ENCODE results near the gene POU5F2.

The POU5F2 gene, protein sequence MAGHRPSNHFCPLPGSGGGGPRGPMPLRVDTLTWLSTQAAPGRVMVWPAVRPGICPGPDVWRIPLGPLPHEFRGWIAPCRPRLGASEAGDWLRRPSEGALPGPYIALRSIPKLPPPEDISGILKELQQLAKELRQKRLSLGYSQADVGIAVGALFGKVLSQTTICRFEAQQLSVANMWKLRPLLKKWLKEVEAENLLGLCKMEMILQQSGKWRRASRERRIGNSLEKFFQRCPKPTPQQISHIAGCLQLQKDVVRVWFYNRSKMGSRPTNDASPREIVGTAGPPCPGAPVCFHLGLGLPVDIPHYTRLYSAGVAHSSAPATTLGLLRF

DNA sequence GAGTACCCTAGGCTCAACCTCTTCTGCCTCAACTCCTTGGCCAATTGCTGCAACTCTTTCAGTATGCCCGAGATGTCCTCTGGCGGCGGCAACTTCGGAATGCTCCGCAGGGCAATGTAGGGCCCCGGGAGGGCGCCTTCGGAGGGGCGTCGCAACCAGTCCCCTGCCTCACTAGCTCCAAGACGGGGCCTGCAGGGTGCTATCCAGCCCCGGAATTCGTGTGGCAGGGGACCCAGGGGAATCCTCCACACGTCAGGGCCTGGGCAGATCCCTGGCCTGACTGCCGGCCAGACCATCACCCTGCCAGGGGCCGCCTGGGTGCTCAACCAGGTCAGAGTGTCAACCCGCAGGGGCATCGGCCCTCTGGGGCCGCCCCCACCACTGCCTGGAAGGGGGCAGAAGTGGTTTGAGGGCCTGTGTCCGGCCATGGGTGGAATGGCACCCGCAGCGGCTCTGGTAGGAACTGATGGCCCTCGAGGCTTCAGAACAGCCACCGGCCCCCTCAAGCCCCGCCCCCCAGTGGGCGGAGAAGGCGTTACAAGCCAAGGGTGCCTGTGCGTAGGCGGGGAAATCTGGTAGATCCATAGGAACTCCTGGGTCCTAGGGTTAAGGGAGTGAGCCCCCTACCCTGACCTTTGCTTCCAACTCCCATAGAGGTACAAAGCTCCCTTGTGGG lies at the start of gene POU5F2:
Gene POU5F2 (minus strand): TSS at position 465 of the 676 bp plus-strand sequence. CDS start 37 bp downstream, at position 428.
- TF ChIP-seq, protein P1, sequence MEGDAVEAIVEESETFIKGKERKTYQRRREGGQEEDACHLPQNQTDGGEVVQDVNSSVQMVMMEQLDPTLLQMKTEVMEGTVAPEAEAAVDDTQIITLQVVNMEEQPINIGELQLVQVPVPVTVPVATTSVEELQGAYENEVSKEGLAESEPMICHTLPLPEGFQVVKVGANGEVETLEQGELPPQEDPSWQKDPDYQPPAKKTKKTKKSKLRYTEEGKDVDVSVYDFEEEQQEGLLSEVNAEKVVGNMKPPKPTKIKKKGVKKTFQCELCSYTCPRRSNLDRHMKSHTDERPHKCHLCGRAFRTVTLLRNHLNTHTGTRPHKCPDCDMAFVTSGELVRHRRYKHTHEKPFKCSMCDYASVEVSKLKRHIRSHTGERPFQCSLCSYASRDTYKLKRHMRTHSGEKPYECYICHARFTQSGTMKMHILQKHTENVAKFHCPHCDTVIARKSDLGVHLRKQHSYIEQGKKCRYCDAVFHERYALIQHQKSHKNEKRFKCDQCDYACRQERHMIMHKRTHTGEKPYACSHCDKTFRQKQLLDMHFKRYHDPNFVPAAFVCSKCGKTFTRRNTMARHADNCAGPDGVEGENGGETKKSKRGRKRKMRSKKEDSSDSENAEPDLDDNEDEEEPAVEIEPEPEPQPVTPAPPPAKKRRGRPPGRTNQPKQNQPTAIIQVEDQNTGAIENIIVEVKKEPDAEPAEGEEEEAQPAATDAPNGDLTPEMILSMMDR (IDR thresholded peaks at IDR 0.05): no peak
- Histone ChIP-seq H3K9me3 (no peaks in the 10 kb centered on the region), H3K27me3 (no peaks in the 10 kb centered on the region)

DNA sequence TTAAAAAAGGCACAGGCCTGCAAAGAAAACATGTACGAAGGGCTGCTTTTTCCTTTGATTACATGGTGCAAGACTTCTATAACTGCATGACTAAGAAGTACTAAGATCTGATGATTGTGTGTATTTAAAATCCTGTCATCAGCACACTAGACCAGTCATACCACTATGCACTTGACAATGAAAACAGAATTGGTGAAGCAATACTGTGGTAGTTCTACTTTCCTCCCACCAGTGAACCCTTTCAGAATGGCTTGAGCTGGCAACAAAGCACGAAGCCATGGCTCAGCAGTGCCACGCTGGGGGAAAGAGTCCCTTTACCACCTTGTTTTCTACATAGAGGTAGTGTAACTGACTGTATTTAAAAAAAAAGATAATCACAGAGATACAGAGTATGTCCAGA lies 49.0 kb upstream of the POU5F2 start:
- Histone ChIP-seq H3K36me3 (peaks cover 6% of the 10 kb centered on the region), H3K9me3 (no peaks in the 10 kb centered on the region), H3K4me1 (ENCODE audit: control insufficient read depth in 1 of 2, insufficient read depth in 1 of 2, low read depth in 1 of 2, low read length in 1 of 2) (peaks cover 4 to 12% of the 10 kb centered on the region in 2 experiments), H3K27me3 (no peaks in the 10 kb centered on the region), H3K4me3 (ENCODE audit: low read depth in 1 of 2, low read length in 1 of 2) (no peak overlapping the region), H3K27ac (no peak overlapping the region)
- TF ChIP-seq, protein P1 (IDR thresholded peaks at IDR 0.05): no peak

More for the DNA sequence above, at the start of gene POU5F2:
- no peaks in the 10 kb centered on the region for H3K4me1 ChIP-seq (ENCODE audit: control insufficient read depth in 1 of 2, insufficient read depth in 1 of 2, low read depth in 1 of 2, low read length in 1 of 2)
- no peak within 1 kb of the TSS for H3K4me3 ChIP-seq (ENCODE audit: low read depth in 1 of 2, low read length in 1 of 2)
- peaks cover 9% of the 10 kb centered on the region for H3K36me3 ChIP-seq
- no peak within 1 kb of the TSS for H3K27ac ChIP-seq

DNA sequence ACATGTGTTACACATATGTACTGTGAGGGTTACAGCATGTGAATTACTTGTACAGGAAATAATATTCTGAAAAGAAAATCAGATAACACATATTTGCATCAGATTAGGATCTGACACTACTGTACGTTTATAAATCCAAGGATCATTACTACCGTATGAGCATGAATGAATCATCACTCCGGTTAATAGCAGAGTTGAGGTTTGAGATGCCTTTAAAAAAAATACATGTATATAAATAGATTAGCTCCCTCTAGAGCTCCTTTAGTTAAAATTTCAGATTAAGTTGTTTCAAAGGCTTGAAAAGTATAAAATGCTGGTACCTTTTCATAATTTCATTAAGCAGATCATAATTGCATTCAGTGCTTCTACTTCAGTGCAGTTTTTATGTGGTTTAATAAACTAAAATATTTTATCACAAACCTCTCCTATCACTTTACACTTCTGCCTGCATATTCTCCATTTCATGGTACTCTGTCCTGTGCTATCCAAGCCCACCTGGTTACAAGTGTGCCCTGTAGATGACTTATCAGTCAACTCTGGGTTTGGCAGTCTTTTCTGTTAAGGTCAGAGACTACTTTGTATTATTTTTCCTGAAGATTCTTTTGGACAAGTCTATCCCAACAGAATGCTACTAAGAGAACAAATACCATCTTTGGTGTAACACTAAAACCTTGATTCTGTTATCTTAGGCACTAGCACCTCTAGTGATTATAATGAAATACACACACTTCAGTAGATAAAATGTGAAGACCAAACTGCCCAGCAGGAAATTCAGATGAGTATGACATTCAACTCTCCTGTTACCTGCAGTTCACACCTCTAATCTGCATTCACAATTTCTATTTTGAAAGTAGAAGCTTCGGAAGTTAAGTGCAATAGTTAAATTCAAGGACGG lies 48.0 kb upstream of the POU5F2 start:
- Histone ChIP-seq H3K36me3 (no peaks in the 10 kb centered on the region), H3K27ac (no peak overlapping the region), H3K27me3 (no peaks in the 10 kb centered on the region), H3K4me1 (ENCODE audit: control insufficient read depth in 1 of 2, insufficient read depth in 1 of 2, low read depth in 1 of 2, low read length in 1 of 2) (peaks cover 4 to 12% of the 10 kb centered on the region in 2 experiments), H3K4me3 (ENCODE audit: low read depth in 1 of 2, low read length in 1 of 2) (no peak overlapping the region), H3K9me3 (no peaks in the 10 kb centered on the region)
- TF ChIP-seq, protein P1 (IDR thresholded peaks at IDR 0.05): no peak

DNA sequence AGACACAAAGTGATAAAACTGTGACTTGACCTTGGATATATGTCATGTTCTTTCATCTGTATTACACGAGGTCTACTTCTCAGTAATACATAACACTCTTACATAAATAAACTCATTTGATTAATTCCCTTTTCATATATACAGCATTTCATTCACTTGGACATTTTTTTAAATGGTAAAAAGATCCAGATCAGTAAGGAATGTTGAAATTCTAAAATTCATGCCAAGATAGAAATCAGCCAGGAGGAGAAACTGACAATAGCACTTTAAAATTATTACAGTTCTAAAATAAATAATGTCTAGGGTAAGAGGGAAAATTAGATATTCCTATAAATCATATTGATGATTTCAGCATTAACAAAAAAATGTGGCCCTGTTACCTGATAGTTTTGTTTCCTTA lies 46.2 kb upstream of the POU5F2 start:
- Histone ChIP-seq H3K4me1 (ENCODE audit: control insufficient read depth in 1 of 2, insufficient read depth in 1 of 2, low read depth in 1 of 2, low read length in 1 of 2) (peaks cover 4 to 6% of the 10 kb centered on the region in 2 experiments), H3K4me3 (ENCODE audit: low read depth in 1 of 2, low read length in 1 of 2) (no peak overlapping the region), H3K9me3 (no peaks in the 10 kb centered on the region), H3K36me3 (no peaks in the 10 kb centered on the region), H3K27me3 (no peaks in the 10 kb centered on the region), H3K27ac (no peak overlapping the region)
- TF ChIP-seq, protein P1 (IDR thresholded peaks at IDR 0.05): no peak

DNA sequence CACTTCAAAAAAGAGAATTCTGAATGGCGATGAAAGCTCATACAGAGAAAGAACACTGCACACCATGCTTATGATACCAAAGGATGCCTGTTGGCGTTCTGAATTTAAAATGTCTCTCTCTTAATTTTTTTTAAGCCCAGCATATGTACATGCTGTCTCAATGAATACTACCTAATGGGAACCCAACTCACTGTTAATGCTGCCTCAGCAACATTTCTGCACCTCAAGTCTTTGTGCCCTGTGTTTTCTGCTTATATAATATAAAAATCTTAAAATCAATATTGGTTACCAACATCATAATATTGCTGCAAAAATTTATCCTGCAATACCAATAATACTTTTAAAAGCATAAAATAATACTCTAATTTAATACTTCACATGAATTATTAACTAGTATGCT lies 44.1 kb upstream of the POU5F2 start:
- no peak overlapping the region for H3K27ac ChIP-seq
- no peak overlapping the region for H3K4me3 ChIP-seq (ENCODE audit: low read depth in 1 of 2, low read length in 1 of 2)
- TF ChIP-seq, protein P1 (IDR thresholded peaks at IDR 0.05): no peak
- no peaks in the 10 kb centered on the region for H3K27me3 ChIP-seq
- no peaks in the 10 kb centered on the region for H3K36me3 ChIP-seq
- H3K9me3 ChIP-seq: no peaks in the 10 kb centered on the region
- H3K4me1 ChIP-seq (ENCODE audit: control insufficient read depth in 1 of 2, insufficient read depth in 1 of 2, low read depth in 1 of 2, low read length in 1 of 2): no peaks in the 10 kb centered on the region
